H1 (cell line): ENCODE data around the gene ERN2. TPM values are rescaled to one million over a fixed set of nuclear protein-coding genes. Genes with fewer than 3 reads are reported as not detected.

Experiments
- CTCF ChIA-PET: fragments of 300-600 bp; sonication (Branson Sonifier 250); formaldehyde crosslinking; loops from one replicate; lab custom pipeline; 2021; ENCODE audit not compliant: partially characterized antibody; lab: Charles Lee
- POLR2A ChIA-PET: fragments of 300-600 bp; sonication (Branson Sonifier 250); formaldehyde crosslinking; loops from one replicate; lab custom pipeline; 2021; ENCODE audit warnings: inconsistent platforms; ENCODE audit not compliant: partially characterized antibody; lab: Charles Lee
- DNase-seq, 2 experiments: peaks; one replicate each; pipeline versions ENCODE4 v3.0.0 to v3.0.0-alpha.2; 2010 to 2022; ENCODE audit warnings: low spot score in 2 of 2, low read depth in 1 of 2, mixed read lengths in 1 of 2
- FAIRE-seq: peaks from 2 replicates; lab custom pipeline; 2011; peaks lifted over from hg19 to GRCh38; lab: Jason Lieb, UNC
- H2AFZ ChIP-seq: 2 replicates; pipeline ENCODE4 v1.8.1; 2012; ENCODE audit warnings: low read length, inconsistent platforms
- H2AK5ac ChIP-seq: 2 replicates; pipeline ENCODE4 v1.6.1; 2013; ENCODE audit warnings: low read depth, low read length
- H2BK120ac ChIP-seq: replicated peaks from 2 replicates; pipeline ENCODE3; 2013; ENCODE audit warnings: low read depth, low read length, inconsistent platforms
- H2BK12ac ChIP-seq: 2 replicates; pipeline ENCODE4 v1.6.1; 2013; ENCODE audit warnings: low read depth, low read length
- H2BK15ac ChIP-seq: 2 replicates; pipeline ENCODE4 v1.6.1; 2013; ENCODE audit warnings: low read length
- H2BK20ac ChIP-seq: 2 replicates; pipeline ENCODE4 v1.6.1; 2013; ENCODE audit warnings: low read length
- H2BK5ac ChIP-seq: 2 replicates; pipeline ENCODE4 v1.6.1; 2013; ENCODE audit warnings: low read depth, low read length
- H3K14ac ChIP-seq: 2 replicates; pipeline ENCODE4 v1.6.1; 2013; ENCODE audit warnings: inconsistent platforms; ENCODE audit not compliant: insufficient read length
- H3K18ac ChIP-seq: 2 replicates; pipeline ENCODE4 v1.6.1; 2013; ENCODE audit warnings: low read length; ENCODE audit errors: extremely low read depth
- H3K23ac ChIP-seq: 2 replicates; pipeline ENCODE4 v1.6.1; 2013; ENCODE audit warnings: inconsistent platforms; ENCODE audit not compliant: insufficient read length
- H3K23me2 ChIP-seq: 2 replicates; pipeline ENCODE4 v1.6.1; 2013; ENCODE audit warnings: low read depth, low read length
- H3K27ac ChIP-seq: 2 replicates; pipeline ENCODE4 v1.6.1; 2011; ENCODE audit warnings: low read depth, low read length, inconsistent platforms
- H3K27me3 ChIP-seq, 4 experiments: replicated peaks in 1 of 4; 1 replicate in 1 of 4; 2 replicates in 3 of 4; pipeline versions ENCODE4 v1.6.1 to v1.8.1; 2011 to 2013; ENCODE audit warnings: low read length in 3 of 4, mild to moderate bottlenecking in 3 of 4, inconsistent platforms in 2 of 4, mixed read lengths in 2 of 4, moderate library complexity in 1 of 4; ENCODE audit not compliant: control insufficient read depth in 3 of 4, insufficient read depth in 3 of 4; ENCODE audit errors: extremely low read depth in 1 of 4
- H3K36me3 ChIP-seq, 4 experiments: 2 replicates each; pipeline versions ENCODE4 v1.6.1 to v1.8.1; 2011 to 2013; ENCODE audit warnings: mild to moderate bottlenecking in 4 of 4, low read length in 3 of 4, moderate library complexity in 2 of 4, control low read depth in 1 of 4, inconsistent platforms in 1 of 4; ENCODE audit not compliant: insufficient read depth in 4 of 4, control insufficient read depth in 2 of 4
- H3K4ac ChIP-seq: replicated peaks from 2 replicates; pipeline ENCODE3; 2013; ENCODE audit warnings: low read length, low read depth, mixed read lengths, inconsistent platforms; ENCODE audit not compliant: insufficient read length
- H3K4me1 ChIP-seq, 4 experiments: replicated peaks in 1 of 4; 1 replicate in 1 of 4; 2 replicates in 3 of 4; pipeline versions ENCODE4 v1.6.1 to v1.8.1; 2011 to 2013; ENCODE audit warnings: low read length in 3 of 4, inconsistent platforms in 2 of 4, mixed read lengths in 1 of 4; ENCODE audit not compliant: insufficient read depth in 4 of 4, control insufficient read depth in 3 of 4
- H3K4me2 ChIP-seq, 2 experiments: 2 replicates each; pipeline versions ENCODE4 v1.6.1 to v1.8.1; 2011 to 2013; ENCODE audit warnings: low read depth in 2 of 2, low read length in 2 of 2, control low read depth in 1 of 2, inconsistent platforms in 1 of 2, mild to moderate bottlenecking in 1 of 2; ENCODE audit not compliant: insufficient read depth in 1 of 2
- H3K4me3 ChIP-seq, 4 experiments: fragments of 200-600, 300-600 bp in 1 of 4; sonication (generic), shearing (Covaris generic), sonication (Bioruptor Twin) in 1 of 4; 2 replicates each; pipeline versions ENCODE4 v1.5.1 to v1.8.1; 2011 to 2016; ENCODE audit warnings: low read length in 4 of 4, low read depth in 3 of 4, control low read depth in 2 of 4, inconsistent platforms in 2 of 4, mild to moderate bottlenecking in 2 of 4, mixed read lengths in 1 of 4, moderate library complexity in 1 of 4; ENCODE audit not compliant: insufficient read depth in 2 of 4; ENCODE audit errors: extremely low read depth in 1 of 4
- H3K56ac ChIP-seq: replicated peaks from 2 replicates; pipeline ENCODE3; 2013; ENCODE audit warnings: low read depth, mild to moderate bottlenecking, mixed read lengths, low read length, inconsistent platforms; ENCODE audit not compliant: insufficient read length
- H3K79me1 ChIP-seq: 2 replicates; pipeline ENCODE4 v1.6.1; 2013; ENCODE audit warnings: low read depth, low read length, control low read depth
- H3K79me2 ChIP-seq, 2 experiments: 2 replicates each; pipeline versions ENCODE4 v1.6.1 to v1.8.1; 2012 to 2013; ENCODE audit warnings: low read length in 2 of 2, mild to moderate bottlenecking in 2 of 2, inconsistent platforms in 1 of 2; ENCODE audit not compliant: insufficient read depth in 2 of 2, control insufficient read depth in 1 of 2
- H3K9ac ChIP-seq, 4 experiments: replicated peaks in 1 of 4; 1 replicate in 1 of 4; 2 replicates in 3 of 4; pipeline versions ENCODE4 v1.6.1 to v1.8.1; 2011 to 2013; ENCODE audit warnings: low read depth in 3 of 4, low read length in 3 of 4, control low read depth in 2 of 4, mild to moderate bottlenecking in 2 of 4, moderate library complexity in 2 of 4, inconsistent platforms in 1 of 4; ENCODE audit errors: extremely low read depth in 1 of 4
- H3K9me3 ChIP-seq, 2 experiments: 2 replicates each; pipeline versions ENCODE4 v1.6.1 to v1.8.1; 2012 to 2013; ENCODE audit warnings: mild to moderate bottlenecking in 2 of 2, moderate library complexity in 2 of 2, control low read depth in 1 of 2, inconsistent platforms in 1 of 2, low read depth in 1 of 2, low read length in 1 of 2, mixed read lengths in 1 of 2; ENCODE audit not compliant: insufficient read depth in 2 of 2
- H4K20me1 ChIP-seq, 2 experiments: replicated peaks in 1 of 2; 2 replicates each; pipeline versions ENCODE3 to v1.8.1; 2011 to 2013; ENCODE audit warnings: inconsistent platforms in 2 of 2, low read length in 2 of 2, mild to moderate bottlenecking in 1 of 2; ENCODE audit not compliant: insufficient read depth in 2 of 2, control insufficient read depth in 1 of 2
- H4K5ac ChIP-seq: 2 replicates; pipeline ENCODE4 v1.6.1; 2013; ENCODE audit warnings: low read length, low read depth, mixed read lengths, inconsistent platforms; ENCODE audit not compliant: insufficient read length
- H4K8ac ChIP-seq: 2 replicates; pipeline ENCODE4 v1.8.0; 2013; ENCODE audit warnings: mild to moderate bottlenecking, moderate library complexity, low read length, inconsistent platforms; ENCODE audit not compliant: insufficient read depth; ENCODE audit errors: extremely low read depth
- H4K91ac ChIP-seq: replicated peaks from 2 replicates; pipeline ENCODE3; 2013; ENCODE audit warnings: low read length, mixed read lengths, inconsistent platforms; ENCODE audit not compliant: insufficient read length
- ATF2 ChIP-seq: IDR thresholded peaks from 2 replicates; pipeline ENCODE4 v1.6.1; 2012; ENCODE audit warnings: low read length, inconsistent platforms
- E2F6 ChIP-seq: IDR thresholded peaks from 2 replicates; pipeline ENCODE4 v1.6.1; 2012; ENCODE audit warnings: inconsistent platforms
- GTF2F1 ChIP-seq: IDR thresholded peaks from 2 replicates; pipeline ENCODE4 v1.6.1; 2012; ENCODE audit warnings: low read depth, low read length, improper control_type of control experiment, borderline replicate concordance
- USF2 ChIP-seq: IDR thresholded peaks from 2 replicates; pipeline ENCODE4 v1.6.1; 2011; ENCODE audit warnings: low read length, improper control_type of control experiment
- WGBS, 2 experiments: shearing (Covaris generic) in 1 of 2; methylation state at CpG; one replicate each; pipeline versions ENCODE4 v1.1.6 to v1.1.7; 2013 to 2015; ENCODE audit warnings: low lambda C conversion rate in 2 of 2, mixed read lengths in 2 of 2, inconsistent platforms in 1 of 2, low coverage in 1 of 2, missing lambda C conversion rate in 1 of 2; ENCODE audit not compliant: insufficient replicate concordance in 2 of 2, insufficient coverage in 1 of 2, insufficient read length in 1 of 2; ENCODE audit errors: extremely low coverage in 1 of 2, missing lambda C conversion rate in 1 of 2; 5-methylcytosine and 5-hydroxymethylcytosine counted together
- polyA plus RNA-seq, 7 experiments: library from polyadenylated mRNA; depleted of rRNA in 3 of 7; stranded (reverse) in 5 of 7; unstranded in 2 of 7; fragments of >200 nt in 5 of 7; fragments of 200-250 nt in 2 of 7; gene quantifications; 1 replicate in 5 of 7; 2 replicates in 1 of 7; 4 replicates in 1 of 7; pipeline versions ENCODE4 v1.2.1 to v1.2.3, GENCODE V29; 2011 to 2013; ENCODE audit warnings: missing spikeins in 2 of 7, mixed read lengths in 2 of 7
- total RNA-seq: library from RNA; stranded (reverse); fragmentation: NEBNext Ultra II Directional; extraction: Animal tissue kit (Norgen Biotek cat#: 25700); gene quantifications from 2 replicates; pipeline ENCODE4 v1.2.1, GENCODE V29; 2021

The ERN2 gene
- total and polyA plus RNA-seq, 2 of the 8 experiments (the other 6 are each of a cell fraction or from before 2014, with no cell fraction given) = 2.4 to 4.4 TPM

- Histone ChIP-seq H3K14ac (no peak overlapping the region), H3K27ac (no peak overlapping the region), H2BK15ac (no peak overlapping the region), H2AFZ (no peak overlapping the region), H2BK20ac (no peak overlapping the region), H4K8ac (no peak overlapping the region), H4K91ac (no peak overlapping the region), H2BK12ac (no peak overlapping the region), H3K23me2 (peaks cover 14% of the 10 kb centered on the region; the same call in 1 of the 2 replicates), H3K23ac (no peak overlapping the region), H4K20me1 (no peaks in the 10 kb centered on the region), H3K36me3 (no peaks in the 10 kb centered on the region), H3K4me2 (no peak overlapping the region), H4K5ac (no peak overlapping the region), H2AK5ac (no peak overlapping the region), H3K4me3 (no peak overlapping the region), H3K79me2 (no peaks in the 10 kb centered on the region), H2BK5ac (no peak overlapping the region), H3K4me1 (peaks cover 0 to 4% (median 3%) of the 10 kb centered on the region in 4 experiments; a peak in 4 of 7 replicates), H3K18ac (no peak overlapping the region), H3K9ac (no peak overlapping the region), H3K4ac (no peak overlapping the region), H2BK120ac (no peak overlapping the region), H3K79me1 (no peaks in the 10 kb centered on the region), H3K56ac (no peak overlapping the region), H3K27me3 (peaks cover 6 to 24% (median 23%) of the 10 kb centered on the region in 4 experiments; a peak in 6 of 7 replicates), H3K9me3 (peaks cover 4 to 5% of the 10 kb centered on the region in 2 experiments; a peak in 1 of 4 replicates)
- no peak for FAIRE-seq
- ChIA-PET CTCF (interaction anchor here (0.6 to 1.6 kb wide), 4 partner anchors 12 to 284 kb away, joined by 3 to 5 read pairs (median 4); no protein-coding TSS in a partner anchor), POLR2A (interaction anchor here (1.2 kb wide), 1 partner anchor 72 kb away, joined by 3 read pairs; no protein-coding TSS in a partner anchor)
- 87% methylated on average over 6 of the region's 6 CpGs; no CpG with 5 or more reads in 1 of the 2 experiments for WGBS, 2 experiments
- TF ChIP-seq ATF2 (no peak), E2F6 (no peak), GTF2F1 (no peak), USF2 (no peak)
- DNase-seq = no peak
Measured at GRCh38 chr16:23757937-23758619, 45.1 kb upstream of the ERN2 start.
